ENCODE data around the gene GPA33. TPM values are rescaled to one million over a fixed set of nuclear protein-coding genes. Genes with fewer than 3 reads are reported as not detected.

Gene GPA33
- total RNA-seq, 1 donor from 2014 or later: not detected

Small RNA genes within 50 kb of the gene (small RNA-seq; reads per million reads assigned to genes)
- 0.18 reads per million for gene RNA5SP65

Other genes starting within 250 kb of the GPA33 start
- 66.9 TPM for gene TADA1, start 214.1 kb downstream of the GPA33 start, total RNA-seq
- gene ILDR2, start 114.8 kb downstream of the GPA33 start, total RNA-seq: 22.8 TPM
- 1.2 TPM for gene MAEL, start 101.1 kb downstream of the GPA33 start, total RNA-seq
- 0.41 TPM for gene STYXL2, start 3.7 kb upstream of the GPA33 start, total RNA-seq
- 19.2 TPM for gene POU2F1, start 130.5 kb upstream of the GPA33 start, total RNA-seq

Data from frontal cortex (tissue), 1 donor.